Effector memory CD8-positive, alpha-beta T cell (primary cell): ENCODE measurements around the gene SFXN2.
A peak's percentile ranks its signal among the peaks of the same experiment; 100 is the strongest.
"Not testable (repeated sequence)": the region's sequence is repeated elsewhere in the genome, so short reads cannot be mapped to it uniquely, and the experiment has no call there.

Experiments used
- ATAC-seq: fragments of 150-1000 bp; cut with Tn5 transposase; replicated peaks from 2 replicates; pipeline ENCODE4 v1.10.0; 2021; ENCODE audit warnings: mild to moderate bottlenecking, moderate library complexity
- DNase-seq, 3 experiments: peaks; one replicate each; pipeline ENCODE4 v3.0.0; 2021
- H3K27ac Mint-ChIP-seq, 2 donors: one replicate each; pipeline ENCODE4 v1.8.0; 2022; ENCODE audit warnings: mild to moderate bottlenecking in 2 of 2, mixed read lengths in 2 of 2, moderate library complexity in 2 of 2
- H3K27me3 Mint-ChIP-seq, 2 donors: one replicate each; pipeline ENCODE4 v1.8.0; 2022; ENCODE audit warnings: mixed read lengths in 2 of 2
- H3K36me3 Mint-ChIP-seq: one replicate; pipeline ENCODE4 v1.8.0; 2022; ENCODE audit warnings: mild to moderate bottlenecking, moderate library complexity, mixed read lengths; ENCODE audit not compliant: insufficient read depth
- H3K4me1 Mint-ChIP-seq, 2 donors: one replicate each; pipeline ENCODE4 v1.8.0; 2022; ENCODE audit warnings: low read depth in 2 of 2, mixed read lengths in 2 of 2
- H3K4me3 Mint-ChIP-seq, 2 donors: one replicate each; pipeline ENCODE4 v1.8.0; 2022; ENCODE audit warnings: mild to moderate bottlenecking in 2 of 2, mixed read lengths in 2 of 2, moderate library complexity in 2 of 2
- H3K9me3 Mint-ChIP-seq, 2 donors: one replicate each; pipeline ENCODE4 v1.8.0; 2022; ENCODE audit warnings: mixed read lengths in 2 of 2
- total RNA-seq, 9 experiments: gene quantifications; one replicate each; lab custom pipeline; 2026; lab: John Stamatoyannopoulos, UW

The SFXN2 gene
- total RNA-seq, result 14.1 to 49.1 (median 32.1) reads per million in 9 experiments

DNA sequence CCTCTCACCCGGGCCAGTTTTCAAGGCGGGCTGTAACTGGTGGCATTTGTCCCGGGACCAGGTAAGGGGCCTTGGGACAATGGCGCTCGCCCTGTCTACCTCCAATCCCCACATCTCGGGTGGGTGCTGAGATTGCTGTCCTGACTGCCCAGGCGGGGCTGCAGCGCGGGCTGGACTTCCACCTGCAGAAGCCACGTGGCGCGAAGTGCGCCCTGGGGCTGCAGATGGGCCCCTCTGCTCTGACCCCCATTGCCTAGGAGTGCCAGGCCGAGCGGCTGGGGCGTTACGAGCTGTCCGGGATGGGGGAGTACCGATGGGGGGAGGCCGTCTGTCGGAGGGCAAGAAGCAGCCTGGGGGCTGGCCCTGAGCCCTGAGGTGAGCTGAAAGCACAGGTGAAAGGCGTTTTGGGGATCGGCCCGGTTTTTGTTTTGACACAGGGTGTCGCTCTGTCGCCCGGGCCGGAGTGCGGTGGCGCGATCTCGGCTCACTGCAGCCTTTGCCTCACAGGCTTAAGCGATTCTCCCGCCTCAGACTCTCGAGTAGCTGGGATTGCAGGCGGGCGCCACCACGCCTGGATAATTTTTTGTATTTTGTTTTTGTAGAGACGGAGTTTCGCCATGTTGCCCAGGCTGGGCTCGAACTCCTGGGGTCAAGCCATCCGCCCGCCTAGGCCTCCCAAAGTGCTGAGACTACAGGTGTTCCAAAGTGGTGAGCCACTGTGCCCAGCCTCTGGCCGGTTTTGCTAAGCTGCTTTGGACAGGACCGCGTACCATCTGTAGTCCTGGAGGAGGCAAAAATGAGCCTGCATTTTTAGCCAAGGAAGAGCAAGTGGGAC is at the start of gene SFXN2:
TSS of gene SFXN2 (plus strand) at position 16 of the 835 bp plus-strand sequence. CDS start 12,001 bp downstream, outside the sequence.
- H3K9me3 Mint-ChIP-seq, result no peaks in the 10 kb centered on the region
- peak within 1 kb of the TSS; percentile 95 for H3K27ac Mint-ChIP-seq
- peak; percentile 6 for ATAC-seq
- peaks cover 33 to 40% of the 10 kb centered on the region in 2 donors for H3K4me1 Mint-ChIP-seq
- H3K27me3 Mint-ChIP-seq, result no peaks in the 10 kb centered on the region
- H3K4me3 Mint-ChIP-seq, result peak within 1 kb of the TSS; percentile 87 to 92
- H3K36me3 Mint-ChIP-seq, result peaks cover 25% of the 10 kb centered on the region
- peak; percentile 35 to 38 (median 37) for DNase-seq

DNA sequence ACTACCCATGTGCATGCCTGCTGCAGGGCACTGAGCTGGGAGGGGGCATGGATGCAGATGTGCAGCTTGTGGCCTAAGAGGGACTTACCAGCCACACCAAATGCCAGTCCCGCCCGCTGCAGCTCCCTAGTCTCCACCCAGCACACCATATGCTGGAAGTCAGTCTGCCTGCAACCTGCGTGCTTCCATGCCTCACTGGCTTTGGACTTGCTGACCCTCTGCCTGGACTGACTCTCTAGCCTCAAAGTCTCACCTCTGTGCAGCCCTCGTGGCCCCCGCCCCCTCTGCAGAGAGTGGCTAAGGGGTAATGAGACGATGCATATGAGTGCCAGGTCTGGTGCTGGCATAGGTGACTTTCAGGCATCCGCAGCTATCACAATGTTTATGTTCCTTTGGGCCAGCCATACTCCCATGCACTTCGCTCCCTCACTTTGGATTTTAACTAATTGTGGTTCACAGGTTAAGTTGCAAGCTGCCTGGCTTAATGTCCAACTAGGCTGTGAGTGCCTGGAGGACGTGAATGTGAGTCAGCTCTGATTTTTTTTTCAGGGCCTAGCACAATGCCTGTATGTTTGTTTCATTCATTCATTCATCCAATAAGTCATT is 48.4 kb upstream of the SFXN2 start:
- Mint-ChIP-seq H3K27ac (no peak overlapping the region), H3K4me1 (peaks cover 14 to 19% of the 10 kb centered on the region in 2 donors), H3K4me3 (no peak overlapping the region), H3K36me3 (peaks cover 27% of the 10 kb centered on the region), H3K9me3 (no peaks in the 10 kb centered on the region), H3K27me3 (no peaks in the 10 kb centered on the region)
- ATAC-seq, result no peak
- DNase-seq, result no peak

- not testable (repeated sequence) for DNase-seq, H3K27me3 Mint-ChIP-seq, ATAC-seq, H3K9me3 Mint-ChIP-seq, H3K4me3 Mint-ChIP-seq
- Mint-ChIP-seq H3K4me1 (peaks cover 5 to 12% of the 10 kb centered on the region in 2 donors), H3K27ac (peak overlapping the region in 1 of 2 donors; percentile 65), H3K36me3 (peaks cover 20% of the 10 kb centered on the region)
These were observed 47.0 kb upstream of the SFXN2 start for GRCh38 chr10:102667411-102667810.

DNA sequence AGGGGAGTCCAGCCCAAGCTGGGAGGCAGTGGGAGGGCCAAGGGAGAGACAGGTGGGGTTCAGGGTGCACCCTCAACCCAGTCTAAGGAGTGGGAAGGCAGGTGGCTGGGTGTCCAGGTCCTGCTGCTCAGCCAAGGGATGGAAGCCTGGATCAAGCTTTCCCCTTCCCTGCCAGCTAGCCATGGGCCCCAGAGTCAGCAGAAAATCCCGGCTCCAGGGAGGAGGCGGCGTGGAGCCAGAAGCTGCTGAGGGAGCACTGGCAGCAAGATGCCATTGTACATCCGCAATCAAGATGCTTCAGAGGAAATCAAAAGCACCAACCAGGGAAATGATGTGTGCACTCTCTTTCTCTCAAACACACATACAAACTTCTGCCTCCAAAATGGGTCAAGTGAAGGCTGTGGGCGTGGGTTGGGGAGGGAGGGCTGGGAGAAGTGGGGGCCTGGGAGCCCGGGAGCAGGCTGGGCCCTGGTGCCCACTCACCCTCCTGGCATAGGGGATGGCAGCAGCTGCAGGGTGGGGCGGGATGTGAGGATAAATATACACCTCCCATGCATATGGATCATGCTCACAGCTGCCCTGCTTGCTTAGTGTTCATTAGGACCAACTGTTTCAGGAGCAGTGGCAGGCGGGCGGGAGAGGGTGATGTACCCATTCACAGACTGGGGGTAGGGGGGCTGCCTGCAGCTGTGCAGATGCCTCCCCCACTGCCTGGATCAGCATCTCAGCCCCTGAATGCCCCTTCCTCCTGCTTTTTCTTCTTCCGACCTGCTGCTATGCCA is 45.9 kb upstream of the SFXN2 start:
- ATAC-seq (no peak), DNase-seq (no peak)
- H3K36me3 Mint-ChIP-seq, result peaks cover 13% of the 10 kb centered on the region
- peak overlapping the region; percentile 46 to 65 for H3K27ac Mint-ChIP-seq
- H3K9me3 Mint-ChIP-seq, result no peaks in the 10 kb centered on the region
- H3K27me3 Mint-ChIP-seq, result no peaks in the 10 kb centered on the region
- H3K4me1 Mint-ChIP-seq, result peaks cover 7 to 12% of the 10 kb centered on the region in 2 donors
- peak overlapping the region in 1 of 2 donors; percentile 26 for H3K4me3 Mint-ChIP-seq

DNA sequence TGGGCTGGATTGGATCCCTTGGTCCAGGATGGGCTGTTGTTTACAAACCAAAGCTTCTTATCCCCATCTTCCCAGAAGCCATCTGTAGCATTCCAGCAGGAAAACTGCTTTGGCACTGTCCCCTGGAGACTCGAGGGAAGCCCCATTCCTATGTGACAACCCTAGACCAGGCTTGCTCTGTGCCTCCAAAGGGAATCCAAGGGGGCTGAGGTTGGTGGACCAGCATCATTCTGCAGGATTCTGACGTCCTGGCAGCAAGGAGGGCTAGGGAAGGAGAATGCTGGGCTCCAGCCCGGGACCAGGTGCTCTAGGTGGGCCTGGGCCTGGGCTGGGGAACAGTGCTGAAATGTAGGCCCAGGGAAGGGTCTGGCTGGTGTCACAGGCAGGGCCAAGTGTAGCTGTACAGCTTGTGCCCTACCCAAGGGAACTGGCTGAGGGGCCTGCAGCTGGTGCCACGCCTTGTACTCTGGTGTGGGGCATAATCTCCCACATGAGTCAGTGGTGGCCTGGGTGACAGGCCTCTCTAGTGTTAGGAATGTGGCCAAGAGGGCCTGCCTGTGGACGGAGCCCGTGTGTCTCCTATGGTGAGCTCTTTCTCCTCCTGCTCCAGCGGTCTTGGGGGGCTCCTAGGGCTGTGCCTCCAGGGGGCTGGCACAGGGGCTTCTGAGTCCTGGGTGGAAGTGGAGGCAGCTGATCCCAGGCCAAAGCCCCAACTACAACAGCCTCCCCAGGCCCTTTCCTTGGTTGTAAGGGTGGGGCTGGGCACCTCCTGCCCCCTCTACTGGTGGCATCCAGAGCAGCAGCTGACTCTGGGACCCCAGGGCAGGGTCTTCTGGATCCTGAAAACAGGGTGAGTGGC is 45.0 kb upstream of the SFXN2 start:
- DNase-seq (no peak), ATAC-seq (no peak)
- H3K27ac Mint-ChIP-seq, result peak overlapping the region; percentile 20 to 46
- no peak overlapping the region for H3K4me3 Mint-ChIP-seq
- H3K27me3 Mint-ChIP-seq, result no peaks in the 10 kb centered on the region
- no peaks in the 10 kb centered on the region for H3K9me3 Mint-ChIP-seq
- H3K36me3 Mint-ChIP-seq, result peaks cover 16% of the 10 kb centered on the region
- H3K4me1 Mint-ChIP-seq, result peaks cover 16 to 18% of the 10 kb centered on the region in 2 donors

- ATAC-seq (no peak), DNase-seq (no peak)
- Mint-ChIP-seq H3K27me3 (no peaks in the 10 kb centered on the region), H3K9me3 (no peaks in the 10 kb centered on the region), H3K4me1 (peaks cover 23 to 26% of the 10 kb centered on the region in 2 donors), H3K36me3 (peaks cover 15% of the 10 kb centered on the region), H3K4me3 (no peak overlapping the region), H3K27ac (peak overlapping the region; percentile 20 to 46)
These were observed 44.3 kb upstream of the SFXN2 start for GRCh38 chr10:102670065-102670670.

DNA sequence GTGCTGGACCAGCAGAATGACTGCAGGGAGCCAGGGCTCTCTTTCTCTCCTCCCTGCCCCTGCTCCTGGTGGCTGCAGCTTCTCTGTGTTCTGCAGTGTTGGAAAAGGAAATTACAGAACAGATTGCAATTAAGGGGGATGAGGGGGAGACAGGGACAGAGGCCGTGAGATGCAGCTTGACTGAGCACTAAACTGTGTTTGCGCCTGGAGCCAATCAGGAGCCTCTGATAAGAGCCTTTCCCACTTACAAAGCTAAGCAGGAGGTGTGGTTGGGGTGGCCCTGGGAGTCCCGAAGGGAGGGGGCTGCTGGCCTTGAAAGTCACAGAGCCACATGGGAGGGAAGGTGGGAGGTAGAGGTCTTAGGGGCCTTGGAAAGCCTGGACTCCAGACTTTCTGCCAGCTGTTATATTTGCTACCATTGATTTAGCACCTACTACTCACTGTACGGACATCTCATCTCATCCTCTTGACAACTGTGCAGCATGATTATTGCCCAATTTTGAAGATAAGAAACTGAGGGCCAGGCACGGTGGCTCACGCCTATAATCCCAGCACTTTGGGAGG is 43.5 kb upstream of the SFXN2 start:
- no peaks in the 10 kb centered on the region for H3K27me3 Mint-ChIP-seq
- DNase-seq (no peak), ATAC-seq (no peak)
- peaks cover 12% of the 10 kb centered on the region for H3K36me3 Mint-ChIP-seq
- no peaks in the 10 kb centered on the region for H3K9me3 Mint-ChIP-seq
- no peak overlapping the region for H3K27ac Mint-ChIP-seq
- no peak overlapping the region for H3K4me3 Mint-ChIP-seq
- peaks cover 25 to 30% of the 10 kb centered on the region in 2 donors for H3K4me1 Mint-ChIP-seq

DNA sequence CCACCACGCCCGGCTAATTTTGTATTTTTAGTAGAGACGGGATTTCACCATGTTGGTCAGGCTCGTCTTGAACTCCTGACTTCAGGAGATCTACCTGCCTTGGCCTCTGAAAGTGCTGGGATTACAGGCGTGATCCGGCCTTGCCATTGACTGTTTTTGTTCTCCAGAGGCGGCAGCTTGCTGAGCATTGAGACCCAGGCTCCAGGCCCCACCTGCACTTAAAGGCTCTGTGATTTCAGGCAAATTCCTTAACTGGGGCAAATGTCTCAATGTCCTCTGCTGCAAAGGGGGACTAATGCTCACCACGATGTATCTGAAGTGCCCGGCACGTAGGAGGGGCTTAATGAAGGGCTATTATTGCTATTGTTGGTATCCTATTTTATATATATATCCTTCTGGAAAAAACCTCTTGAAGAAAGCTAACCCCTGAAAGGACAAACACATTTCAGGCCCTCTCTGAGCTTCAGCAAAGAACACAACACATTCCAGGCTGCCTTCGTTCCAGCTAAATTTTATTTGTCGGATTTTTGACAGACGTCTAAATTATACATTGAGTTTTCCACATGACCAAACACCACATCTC is 41.1 kb upstream of the SFXN2 start:
- ATAC-seq (no peak), DNase-seq (no peak)
- no peaks in the 10 kb centered on the region for H3K27me3 Mint-ChIP-seq
- peak overlapping the region; percentile 57 to 94 for H3K27ac Mint-ChIP-seq
- H3K9me3 Mint-ChIP-seq, result no peaks in the 10 kb centered on the region
- peaks cover 20 to 22% of the 10 kb centered on the region in 2 donors for H3K4me1 Mint-ChIP-seq
- H3K4me3 Mint-ChIP-seq, result peak overlapping the region; percentile 66 to 70
- H3K36me3 Mint-ChIP-seq, result peaks cover 5% of the 10 kb centered on the region

DNA sequence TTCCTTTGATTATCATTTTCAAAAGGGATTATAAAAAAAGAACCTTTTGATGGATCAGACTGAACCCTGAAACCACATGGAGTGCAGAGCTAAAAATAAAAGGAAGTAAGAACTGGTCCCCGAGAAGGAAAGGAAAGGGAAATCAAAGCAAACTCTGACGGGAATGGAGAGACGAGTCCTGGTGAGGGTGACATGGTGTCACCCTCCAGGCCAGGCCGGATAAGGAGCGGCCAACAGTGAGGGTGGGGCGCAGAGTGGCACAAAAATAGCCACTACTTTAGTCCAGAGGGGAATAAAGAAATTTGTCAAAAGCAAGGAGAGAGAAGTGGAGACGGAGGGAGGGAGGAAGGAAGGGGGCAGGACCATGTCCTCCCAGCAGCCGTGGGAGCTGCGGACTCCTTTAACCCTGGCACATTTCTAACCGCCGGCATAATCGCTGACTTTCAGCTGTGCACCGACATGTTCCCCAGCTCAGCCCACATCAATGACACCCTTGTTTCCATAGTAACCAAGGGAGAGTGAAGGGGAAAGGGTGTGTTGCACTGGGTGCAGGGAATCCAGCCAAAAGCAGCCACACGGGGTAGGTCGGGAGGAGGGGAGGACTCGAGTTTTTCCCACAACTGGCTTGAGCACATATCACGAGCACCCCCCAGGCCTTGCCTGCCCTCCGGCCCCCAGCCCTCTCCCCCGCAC is 40.5 kb upstream of the SFXN2 start:
- Mint-ChIP-seq H3K4me3 (peak overlapping the region; percentile 66 to 70), H3K9me3 (no peaks in the 10 kb centered on the region), H3K4me1 (peaks cover 20% of the 10 kb centered on the region in 2 donors), H3K36me3 (peaks cover 4% of the 10 kb centered on the region), H3K27ac (peak overlapping the region; percentile 57 to 94), H3K27me3 (no peaks in the 10 kb centered on the region)
- ATAC-seq, result peak; percentile 96
- peak; percentile 48 to 60 (median 50) for DNase-seq

- H3K4me3 Mint-ChIP-seq, result peak overlapping the region; percentile 66 to 70
- H3K27ac Mint-ChIP-seq, result peak overlapping the region; percentile 57 to 94
- DNase-seq (no peak), ATAC-seq (peak; percentile 45)
- H3K9me3 Mint-ChIP-seq, result no peaks in the 10 kb centered on the region
- no peaks in the 10 kb centered on the region for H3K27me3 Mint-ChIP-seq
- peaks cover 4% of the 10 kb centered on the region for H3K36me3 Mint-ChIP-seq
- H3K4me1 Mint-ChIP-seq, result peaks cover 18 to 20% of the 10 kb centered on the region in 2 donors
These were observed 39.9 kb upstream of the SFXN2 start for GRCh38 chr10:102674566-102674965.

DNA sequence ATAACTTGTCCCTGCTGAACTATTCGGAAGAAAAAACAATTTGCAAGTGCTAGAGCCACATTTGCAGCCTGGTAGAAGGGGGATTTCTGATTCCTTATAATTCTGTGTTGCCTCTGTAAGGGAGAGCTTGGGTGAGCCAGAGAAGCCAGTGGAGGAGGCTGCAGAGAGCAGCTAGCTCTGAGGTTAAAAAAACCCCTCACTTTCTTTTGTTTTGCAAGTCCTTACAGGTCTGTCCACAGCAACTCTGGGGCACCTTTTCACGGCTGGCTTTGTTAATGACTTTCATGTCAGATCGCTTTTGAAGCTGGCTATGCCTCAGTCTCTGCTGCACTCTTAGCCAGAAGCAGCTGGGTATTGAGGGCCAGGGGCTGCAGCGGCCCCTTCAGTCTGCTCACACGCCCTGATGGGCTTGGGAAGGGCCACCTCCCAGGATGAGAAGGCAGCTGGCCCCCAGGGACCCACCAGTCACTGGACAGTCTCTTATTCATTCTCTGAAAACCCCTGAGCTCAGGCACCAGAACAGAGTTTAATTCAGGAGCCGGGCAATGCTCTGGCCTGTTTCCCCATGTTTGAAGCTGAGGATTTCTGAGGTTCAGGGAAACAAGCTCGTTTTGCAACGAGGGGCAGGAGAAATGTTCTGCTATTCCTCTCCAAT is 39.3 kb upstream of the SFXN2 start:
- Mint-ChIP-seq H3K27me3 (no peaks in the 10 kb centered on the region), H3K36me3 (peaks cover 4% of the 10 kb centered on the region), H3K4me3 (peak overlapping the region; percentile 66 to 70), H3K4me1 (peaks cover 18 to 20% of the 10 kb centered on the region in 2 donors), H3K9me3 (no peaks in the 10 kb centered on the region), H3K27ac (no peak overlapping the region)
- ATAC-seq, result no peak
- DNase-seq, result no peak
